ENCODE measurements around the gene ZNF76.

ZNF76 gene

DNA sequence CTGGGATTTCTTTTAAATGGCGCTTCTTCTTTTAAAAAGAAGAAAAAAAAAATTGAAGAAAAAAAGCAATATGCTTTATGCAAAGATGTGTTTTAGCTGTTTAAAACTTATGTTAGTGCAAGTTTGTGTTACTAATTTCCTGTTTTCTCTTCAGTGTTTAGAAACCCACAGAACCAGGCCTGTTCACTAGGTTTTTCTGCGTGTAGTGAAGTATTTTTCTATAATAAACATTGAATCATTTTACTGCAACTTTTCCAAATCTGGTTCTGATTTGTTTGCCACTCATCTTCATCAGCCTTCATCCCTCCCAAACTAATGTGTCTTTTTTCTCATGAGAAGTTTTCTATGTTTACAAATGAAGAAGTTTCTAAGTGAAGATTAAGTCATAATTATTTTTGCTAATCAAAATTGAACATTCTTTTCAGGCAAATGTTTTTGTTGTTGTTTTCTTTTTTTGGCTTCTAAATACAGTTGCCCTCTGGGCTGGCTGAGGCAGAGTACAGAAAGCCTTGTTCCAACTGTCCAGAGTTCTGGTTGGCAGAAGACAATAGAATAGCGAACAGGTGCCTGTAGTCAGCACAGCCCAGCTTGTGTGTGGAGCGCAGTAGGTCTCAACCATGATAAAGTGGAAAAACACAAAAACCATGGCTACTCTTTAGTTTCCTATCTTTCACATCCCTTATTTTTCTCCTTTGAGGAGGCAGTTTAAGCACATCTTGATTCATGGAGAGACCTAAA lies 14.5 kb downstream of the ZNF76 start:
- DNase-seq = no peak

- no peak for DNase-seq
Measured at GRCh38 chr6:35275744-35276260, 16.3 kb downstream of the ZNF76 start.

DNA sequence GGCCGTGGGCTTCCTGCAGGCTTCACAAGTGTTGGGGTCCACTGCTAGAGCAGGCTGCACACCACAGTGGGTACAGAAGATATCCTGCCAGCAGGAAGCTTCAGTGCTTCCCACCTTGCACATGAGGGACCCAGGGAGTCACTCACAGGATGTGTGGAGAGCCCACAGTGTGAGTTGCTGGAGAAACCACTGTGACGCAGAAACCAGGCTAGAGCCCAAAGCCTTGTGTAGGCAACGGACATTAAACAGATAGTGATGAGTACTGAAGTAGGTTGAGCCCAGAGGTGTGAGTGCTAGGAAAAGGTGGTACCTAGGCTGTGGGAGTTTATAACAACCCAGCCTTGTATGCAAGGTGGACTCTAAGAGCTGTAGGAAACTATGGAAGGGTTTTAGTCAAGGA lies 19.2 kb downstream of the ZNF76 start:
- no peak for DNase-seq

- DNase-seq = no peak
Measured at GRCh38 chr6:35280903-35281302, 21.4 kb downstream of the ZNF76 start.

GRCh38 chr6:35282472-35282871 lies 22.9 kb downstream of the ZNF76 start:
- DNase-seq = no peak

GRCh38 chr6:35283361-35283760 lies 23.8 kb downstream of the ZNF76 start:
- DNase-seq = no peak

GRCh38 chr6:35287671-35288396 lies 28.3 kb downstream of the ZNF76 start:
- DNase-seq = no peak

DNA sequence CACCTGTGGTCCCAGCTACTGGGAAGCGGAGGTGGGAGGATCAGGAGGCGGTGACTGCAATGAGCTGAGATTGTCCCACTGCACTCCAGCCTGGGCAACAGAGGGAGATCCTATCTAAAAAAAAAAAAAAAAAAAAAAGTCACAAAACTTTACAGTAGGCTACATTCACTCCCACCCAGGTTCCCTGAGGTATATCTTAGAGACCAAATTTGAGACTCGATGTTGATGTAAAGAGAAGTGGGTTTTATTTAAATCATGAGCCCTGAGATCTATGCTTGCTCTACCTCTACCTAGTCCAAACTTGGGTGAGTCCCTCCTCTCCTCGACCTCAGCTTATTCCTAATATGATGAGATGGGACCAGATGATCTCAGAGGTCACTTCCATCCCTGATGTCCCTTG lies 29.3 kb downstream of the ZNF76 start:
- no peak for DNase-seq

DNA sequence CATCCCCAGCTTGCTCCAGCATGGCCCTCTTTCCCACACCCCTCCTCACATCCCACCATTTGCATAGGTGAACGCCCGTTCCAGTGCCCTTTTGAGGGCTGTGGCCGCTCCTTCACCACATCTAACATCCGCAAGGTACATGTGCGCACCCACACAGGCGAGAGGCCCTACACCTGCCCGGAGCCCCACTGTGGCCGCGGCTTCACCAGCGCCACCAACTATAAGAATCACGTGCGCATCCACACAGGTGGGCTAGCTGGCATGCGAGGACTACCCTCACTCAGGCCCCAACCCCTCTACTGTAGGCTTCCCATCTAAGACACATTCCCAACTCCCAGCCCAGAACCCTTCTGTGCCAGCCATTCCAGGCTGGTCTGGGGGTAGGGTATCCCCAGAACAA lies 32.0 kb downstream of the ZNF76 start:
- no peak for DNase-seq

GRCh38 chr6:35292494-35292893 lies 33.0 kb downstream of the ZNF76 start:
- DNase-seq = no peak

DNA sequence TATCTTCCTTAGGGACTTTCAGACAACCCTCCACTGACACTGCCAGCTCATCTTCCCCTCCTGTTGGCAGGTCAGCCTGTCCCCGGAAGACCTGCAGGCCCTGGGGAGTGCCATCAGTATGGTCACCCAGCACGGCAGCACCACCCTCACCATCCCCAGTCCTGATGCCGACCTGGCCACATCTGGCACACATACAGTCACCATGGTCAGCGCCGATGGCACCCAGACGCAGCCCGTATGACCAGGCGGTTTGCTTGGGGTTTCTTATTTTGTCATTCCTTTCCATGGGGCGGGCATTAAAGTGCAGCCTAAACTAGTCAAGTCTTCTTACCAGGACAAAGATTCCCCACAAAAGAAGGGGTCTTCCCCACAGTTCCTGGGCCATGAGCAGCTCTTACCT lies 34.1 kb downstream of the ZNF76 start:
- DNase-seq = no peak

GRCh38 chr6:35294308-35294945 lies 34.9 kb downstream of the ZNF76 start:
- DNase-seq = no peak

DNA sequence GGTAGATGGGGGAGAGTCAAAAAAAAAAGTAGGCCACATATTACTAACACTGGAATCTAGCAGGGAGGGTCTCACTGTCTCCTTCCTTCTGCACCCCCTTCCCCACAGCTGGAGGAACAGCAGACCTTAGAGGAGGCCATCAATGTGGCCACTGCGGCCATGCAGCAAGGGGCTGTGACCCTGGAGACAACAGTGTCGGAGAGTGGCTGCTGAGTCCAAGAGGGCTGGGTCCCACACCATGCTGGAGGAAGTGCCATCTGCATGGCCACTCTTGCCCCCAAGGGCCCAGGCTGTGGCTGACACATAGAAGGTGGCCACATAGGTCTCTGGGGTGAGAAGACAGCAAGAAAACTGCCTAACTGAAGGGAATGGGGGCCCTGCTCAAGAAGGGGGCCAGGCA lies 35.5 kb downstream of the ZNF76 start:
- no peak for DNase-seq

GRCh38 chr6:35295521-35296315 lies 36.2 kb downstream of the ZNF76 start:
- no peak for DNase-seq

- DNase-seq = no peak
Measured at GRCh38 chr6:35296931-35297600, 37.5 kb downstream of the ZNF76 start.

DNA sequence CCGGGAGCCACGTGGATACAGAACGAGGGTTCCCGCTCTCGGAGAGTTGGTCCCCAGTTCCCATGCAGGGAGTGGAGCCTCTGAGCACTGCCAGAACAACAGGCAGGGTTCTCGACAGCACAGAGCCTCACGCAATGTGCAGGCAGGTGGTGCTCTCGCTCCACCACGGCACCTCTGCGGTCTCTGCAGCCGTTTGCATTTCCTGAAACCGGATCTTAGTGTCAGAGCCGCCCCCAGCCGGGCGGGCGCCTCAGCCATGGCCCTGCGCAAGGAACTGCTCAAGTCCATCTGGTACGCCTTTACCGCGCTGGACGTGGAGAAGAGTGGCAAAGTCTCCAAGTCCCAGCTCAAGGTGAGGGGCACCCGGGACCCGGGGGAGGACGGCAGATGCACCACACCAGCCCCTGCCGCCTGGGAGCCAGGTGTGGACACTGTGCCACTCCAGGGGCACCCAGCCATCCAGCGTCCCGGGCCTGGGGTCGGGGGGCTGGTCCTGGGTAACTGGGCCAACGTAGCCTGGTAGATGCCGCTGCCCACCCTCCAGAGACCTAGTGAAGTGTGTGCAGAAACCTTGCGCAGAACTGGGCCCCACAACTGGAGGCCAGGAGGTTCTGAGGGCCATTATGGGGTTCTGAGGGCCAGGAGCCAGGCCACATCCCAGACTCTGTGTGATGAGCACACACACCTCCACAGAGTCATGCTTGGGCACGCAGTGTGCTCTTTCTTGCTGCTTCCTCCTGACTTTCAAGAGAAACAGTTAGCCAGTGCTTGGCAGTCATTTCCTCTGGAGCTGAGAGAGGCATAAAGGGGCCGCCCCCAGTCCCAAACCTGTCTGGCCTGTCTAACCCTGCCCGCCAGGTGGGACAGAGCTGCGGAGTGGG lies 38.3 kb downstream of the ZNF76 start, which contains the start of gene DEF6:
Gene DEF6 (plus strand): TSS at position 218 of the 881 bp plus-strand sequence. CDS start 39 bp downstream, at position 257.
- DNase-seq = no peak

DNA sequence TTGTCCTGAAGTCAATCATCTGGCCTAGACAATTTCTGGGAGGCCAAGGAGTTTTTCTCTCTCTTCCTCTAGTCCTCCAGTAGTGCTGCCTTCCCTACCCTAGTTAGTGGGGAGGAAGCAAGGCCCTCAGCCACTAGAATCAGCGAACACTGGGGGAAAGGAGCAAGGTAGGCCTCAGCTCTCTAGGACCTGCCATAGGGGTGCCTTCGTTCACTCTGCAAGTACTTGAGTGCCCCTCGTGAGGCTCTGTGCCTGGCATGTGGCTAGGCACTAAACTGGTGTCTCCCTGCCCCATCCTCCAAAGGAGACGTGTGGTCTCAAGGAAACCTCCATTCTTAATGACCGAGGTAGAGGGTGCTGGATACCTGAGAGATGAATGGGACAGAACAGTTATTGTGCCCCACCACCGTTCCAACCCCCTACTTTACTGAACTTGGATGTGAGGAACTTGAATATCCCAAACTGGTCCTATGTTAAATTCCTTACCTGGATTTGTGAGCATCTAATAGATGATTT lies 39.1 kb downstream of the ZNF76 start:
- DNase-seq = no peak

DNA sequence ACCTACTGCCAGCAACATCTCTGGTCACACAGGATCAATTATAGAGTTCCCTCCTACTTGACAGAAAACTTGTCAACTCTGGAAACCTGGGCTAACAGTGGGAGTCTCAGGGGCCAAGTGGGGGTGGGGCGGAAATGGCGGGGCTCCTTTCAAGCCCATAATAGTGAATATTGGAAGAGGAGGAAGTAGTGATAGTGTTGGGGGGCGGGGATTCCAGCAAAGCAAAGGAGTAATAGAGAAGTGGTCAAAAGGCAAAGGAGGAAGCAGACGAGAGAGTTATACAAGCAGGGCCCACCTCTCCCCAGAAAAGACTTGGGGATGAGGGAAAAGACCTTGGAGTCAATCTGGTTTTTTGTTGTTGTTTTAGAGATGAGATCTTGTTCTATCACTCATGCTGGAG lies 40.1 kb downstream of the ZNF76 start:
- DNase-seq = no peak

DNA sequence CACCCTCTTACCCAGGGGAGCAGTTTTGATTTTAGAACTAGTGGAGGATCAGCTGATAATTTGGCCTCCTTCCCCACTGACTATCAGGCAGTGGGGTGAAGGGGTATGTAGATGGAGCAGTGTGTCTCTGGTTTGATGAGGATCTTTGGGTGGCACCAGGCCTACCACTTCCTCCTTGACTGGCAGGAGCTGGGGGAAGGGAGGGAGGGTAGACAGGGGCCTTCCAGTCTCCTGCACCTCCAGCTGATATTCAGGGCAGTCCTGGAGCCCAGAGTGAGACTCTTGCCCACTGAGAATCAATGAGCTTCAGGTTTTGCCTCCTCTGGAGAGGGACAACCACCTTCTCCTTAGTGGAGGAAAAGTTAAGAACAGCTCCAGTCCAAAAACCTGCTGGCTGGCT lies 41.3 kb downstream of the ZNF76 start:
- no peak for DNase-seq

- no peak for DNase-seq
Measured at GRCh38 chr6:35302604-35303241, 43.2 kb downstream of the ZNF76 start.

DNA sequence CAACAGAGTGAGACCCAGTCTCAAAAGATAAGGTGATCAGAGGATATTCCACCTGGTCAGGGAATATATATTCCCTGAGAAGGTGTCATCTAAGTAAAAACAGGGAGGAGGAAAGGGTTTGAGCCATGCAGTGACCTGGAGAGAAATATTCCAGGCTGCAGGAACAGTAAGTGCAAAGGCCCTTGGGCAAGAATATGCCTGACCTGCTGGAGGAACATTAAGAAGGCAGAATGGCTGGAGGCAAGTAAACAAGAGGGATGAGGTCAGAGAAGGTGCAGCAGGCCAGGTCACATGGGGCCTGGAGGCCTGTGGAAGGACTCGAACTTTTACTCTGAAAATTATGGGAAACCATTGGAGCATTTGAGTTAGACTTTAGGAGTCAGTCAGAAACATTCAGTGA lies 44.8 kb downstream of the ZNF76 start:
- no peak for DNase-seq
